ENCODE measurements around the gene CAND2. TPM values are rescaled to one million over a fixed set of nuclear protein-coding genes. Genes with fewer than 3 reads are reported as not detected.

CAND2 gene
- total RNA-seq, 1 donor from 2014 or later = 0.78 TPM

GRCh38 chr3:12829886-12830784 lies 33.7 kb downstream of the CAND2 start:
- intact Hi-C loops (cut with micrococcal nuclease) = no loop called here

- intact Hi-C loops (cut with micrococcal nuclease) = no loop called here
Measured at GRCh38 chr3:12830785-12831156, 34.3 kb downstream of the CAND2 start.

- intact Hi-C loops (cut with micrococcal nuclease) = no loop called here
Measured at GRCh38 chr3:12831301-12831866, 34.9 kb downstream of the CAND2 start.

GRCh38 chr3:12832350-12833221 lies 36.1 kb downstream of the CAND2 start:
- intact Hi-C loops (cut with micrococcal nuclease) = no loop called here

GRCh38 chr3:12833222-12834161 lies 37.0 kb downstream of the CAND2 start:
- intact Hi-C loops (cut with micrococcal nuclease) = no loop called here

GRCh38 chr3:12835052-12835665 lies 38.7 kb downstream of the CAND2 start:
- intact Hi-C loops (cut with micrococcal nuclease) = no loop called here

- intact Hi-C loops (cut with micrococcal nuclease) = no loop called here
Measured at GRCh38 chr3:12837295-12837986, 41.0 kb downstream of the CAND2 start.

GRCh38 chr3:12838179-12838965 lies 41.9 kb downstream of the CAND2 start:
- intact Hi-C loops (cut with micrococcal nuclease) = no loop called here

GRCh38 chr3:12839156-12839946 lies 42.9 kb downstream of the CAND2 start:
- intact Hi-C loops (cut with micrococcal nuclease) = no loop called here

GRCh38 chr3:12840148-12840547 lies 43.7 kb downstream of the CAND2 start:
- intact Hi-C loops (cut with micrococcal nuclease) = loop anchor here (2.0 to 10.0 kb wide), 4 partner anchors 53 to 1567 kb away; partner anchors contain the start of genes ATG7, IQSEC1 and NUP210

GRCh38 chr3:12840591-12841148 lies 44.2 kb downstream of the CAND2 start:
- intact Hi-C loops (cut with micrococcal nuclease) = loop anchor here (1.0 to 10.0 kb wide), 18 partner anchors 28 to 1568 kb away; partner anchors contain the start of genes ATG7, CHCHD4, IQSEC1 and LSM3

GRCh38 chr3:12841149-12841969 lies 44.9 kb downstream of the CAND2 start, which contains the start of gene RPL32:
Gene RPL32 (minus strand): TSS chr3:12841565. CDS start chr3:12840237, 1,328 bp downstream.
- intact Hi-C loops (cut with micrococcal nuclease) = loop anchor here (1.0 to 10.0 kb wide), 18 partner anchors 27 to 1569 kb away; partner anchors contain the start of genes ATG7, CHCHD4, IQSEC1 and LSM3

GRCh38 chr3:12841970-12842328 lies 45.5 kb downstream of the CAND2 start:
- intact Hi-C loops (cut with micrococcal nuclease) = loop anchor here (1.0 to 10.0 kb wide), 18 partner anchors 26 to 1569 kb away; partner anchors contain the start of genes ATG7, CHCHD4, IQSEC1 and LSM3

- intact Hi-C loops (cut with micrococcal nuclease) = loop anchor here (10.0 kb wide), 2 partner anchors 232 to 582 kb away; partner anchors contain the start of genes IQSEC1 and NUP210
Measured at GRCh38 chr3:12842469-12842868, 46.0 kb downstream of the CAND2 start.

GRCh38 chr3:12845811-12846210 lies 49.3 kb downstream of the CAND2 start:
- intact Hi-C loops (cut with micrococcal nuclease) = loop anchor here (10.0 kb wide), 2 partner anchors 229 to 579 kb away; partner anchors contain the start of genes IQSEC1 and NUP210

- intact Hi-C loops (cut with micrococcal nuclease) = no loop called here
Measured at GRCh38 chr3:12852201-12852600, 55.7 kb downstream of the CAND2 start.

Measured in T-helper 1 cell treated with Interleukin-12 subunit alpha and Interleukin-12 subunit beta and Interleukin-4 antibody, amounts not matched to agents 30 ng/mL and 1 ng/mL, for 36 hours (primary cell).